ENCODE data around the gene POU2F3. TPM values are rescaled to one million over a fixed set of nuclear protein-coding genes. Genes with fewer than 3 reads are reported as not detected.
A peak's percentile ranks its signal among the peaks of the same experiment; 100 is the strongest.

The POU2F3 gene
- polyA plus RNA-seq (2013, experiment 1 of 2): 0.11 TPM
- polyA plus RNA-seq (2013, experiment 2 of 2): not detected

- Histone ChIP-seq H3K4me3 (ENCODE audit: extremely low read depth, insufficient read depth, low read length, poor library complexity, severe bottlenecking) (peak within 1 kb of the TSS; percentile 2), H3K36me3 (ENCODE audit: control insufficient read depth, insufficient read depth, low read length) (no peaks in the 10 kb centered on the region), H3K9me3 (ENCODE audit: control insufficient read depth, low read length) (no peaks in the 10 kb centered on the region), H3K4me1 (ENCODE audit: control insufficient read depth, insufficient read depth, low read length, poor library complexity, severe bottlenecking) (no peaks in the 10 kb centered on the region), H3K27ac (ENCODE audit: low read depth, low read length, severe bottlenecking) (no peak within 1 kb of the TSS)
- WGBS, 2 experiments (ENCODE audit: insufficient coverage in 2 of 2): 6 to 8% methylated on average over 45 to 51 of the region's 66 CpGs
These were observed at the start of gene POU2F3 for GRCh38 chr11:120239713-120240640. POU2F3 (plus strand) TSS chr11:120240140; CDS start chr11:120240344, 204 bp downstream.

- H3K4me3 ChIP-seq (ENCODE audit: extremely low read depth, insufficient read depth, low read length, poor library complexity, severe bottlenecking): no peak overlapping the region
- H3K36me3 ChIP-seq (ENCODE audit: control insufficient read depth, insufficient read depth, low read length): no peaks in the 10 kb centered on the region
- 71 to 72% methylated on average over 3 of the region's 4 CpGs for WGBS, 2 experiments (ENCODE audit: insufficient coverage in 2 of 2)
These were observed 48.9 kb upstream of the POU2F3 start for GRCh38 chr11:120191058-120191457.

GRCh38 chr11:120192831-120193625 is 46.9 kb upstream of the POU2F3 start:
- Histone ChIP-seq H3K9me3 (ENCODE audit: control insufficient read depth, low read length) (no peaks in the 10 kb centered on the region), H3K4me1 (ENCODE audit: control insufficient read depth, insufficient read depth, low read length, poor library complexity, severe bottlenecking) (peaks cover 20% of the 10 kb centered on the region), H3K36me3 (ENCODE audit: control insufficient read depth, insufficient read depth, low read length) (no peaks in the 10 kb centered on the region), H3K27ac (ENCODE audit: low read depth, low read length, severe bottlenecking) (no peak overlapping the region), H3K4me3 (ENCODE audit: extremely low read depth, insufficient read depth, low read length, poor library complexity, severe bottlenecking) (no peak overlapping the region)
- 94 to 96% methylated on average over 15 of the region's 15 CpGs for WGBS, 2 experiments (ENCODE audit: insufficient coverage in 2 of 2)

More at GRCh38 chr11:120191058-120191457, 48.9 kb upstream of the POU2F3 start:
- no peak overlapping the region for H3K27ac ChIP-seq (ENCODE audit: low read depth, low read length, severe bottlenecking)
- H3K9me3 ChIP-seq (ENCODE audit: control insufficient read depth, low read length): no peaks in the 10 kb centered on the region
- H3K4me1 ChIP-seq (ENCODE audit: control insufficient read depth, insufficient read depth, low read length, poor library complexity, severe bottlenecking): peaks cover 7% of the 10 kb centered on the region

GRCh38 chr11:120194166-120194565 is 45.8 kb upstream of the POU2F3 start:
- Histone ChIP-seq H3K4me1 (ENCODE audit: control insufficient read depth, insufficient read depth, low read length, poor library complexity, severe bottlenecking) (peaks cover 25% of the 10 kb centered on the region), H3K27ac (ENCODE audit: low read depth, low read length, severe bottlenecking) (no peak overlapping the region), H3K9me3 (ENCODE audit: control insufficient read depth, low read length) (no peaks in the 10 kb centered on the region), H3K4me3 (ENCODE audit: extremely low read depth, insufficient read depth, low read length, poor library complexity, severe bottlenecking) (no peak overlapping the region), H3K36me3 (ENCODE audit: control insufficient read depth, insufficient read depth, low read length) (no peaks in the 10 kb centered on the region)
- WGBS, 2 experiments (ENCODE audit: insufficient coverage in 2 of 2): 79 to 93% methylated on average over 2 to 3 of the region's 4 CpGs

- Histone ChIP-seq H3K4me1 (ENCODE audit: control insufficient read depth, insufficient read depth, low read length, poor library complexity, severe bottlenecking) (peaks cover 25% of the 10 kb centered on the region), H3K4me3 (ENCODE audit: extremely low read depth, insufficient read depth, low read length, poor library complexity, severe bottlenecking) (no peak overlapping the region), H3K36me3 (ENCODE audit: control insufficient read depth, insufficient read depth, low read length) (no peaks in the 10 kb centered on the region), H3K27ac (ENCODE audit: low read depth, low read length, severe bottlenecking) (peak overlapping the region; percentile 69), H3K9me3 (ENCODE audit: control insufficient read depth, low read length) (no peaks in the 10 kb centered on the region)
- WGBS, 2 experiments (ENCODE audit: insufficient coverage in 2 of 2): 59 to 74% methylated on average over 9 to 11 of the region's 13 CpGs
These were observed 44.2 kb upstream of the POU2F3 start for GRCh38 chr11:120195601-120196320.

- H3K27ac ChIP-seq (ENCODE audit: low read depth, low read length, severe bottlenecking): peak overlapping the region; percentile 71
- H3K36me3 ChIP-seq (ENCODE audit: control insufficient read depth, insufficient read depth, low read length): no peaks in the 10 kb centered on the region
- H3K9me3 ChIP-seq (ENCODE audit: control insufficient read depth, low read length): no peaks in the 10 kb centered on the region
- no peak overlapping the region for H3K4me3 ChIP-seq (ENCODE audit: extremely low read depth, insufficient read depth, low read length, poor library complexity, severe bottlenecking)
- 91 to 93% methylated on average over 6 of the region's 6 CpGs for WGBS, 2 experiments (ENCODE audit: insufficient coverage in 2 of 2)
- peaks cover 25% of the 10 kb centered on the region for H3K4me1 ChIP-seq (ENCODE audit: control insufficient read depth, insufficient read depth, low read length, poor library complexity, severe bottlenecking)
These were observed 43.1 kb upstream of the POU2F3 start for GRCh38 chr11:120196826-120197225.

GRCh38 chr11:120197251-120197891 is 42.6 kb upstream of the POU2F3 start:
- no peaks in the 10 kb centered on the region for H3K36me3 ChIP-seq (ENCODE audit: control insufficient read depth, insufficient read depth, low read length)
- no peaks in the 10 kb centered on the region for H3K9me3 ChIP-seq (ENCODE audit: control insufficient read depth, low read length)
- peaks cover 25% of the 10 kb centered on the region for H3K4me1 ChIP-seq (ENCODE audit: control insufficient read depth, insufficient read depth, low read length, poor library complexity, severe bottlenecking)
- H3K4me3 ChIP-seq (ENCODE audit: extremely low read depth, insufficient read depth, low read length, poor library complexity, severe bottlenecking): no peak overlapping the region
- WGBS, 2 experiments (ENCODE audit: insufficient coverage in 2 of 2): 39% methylated on average over 5 of the region's 14 CpGs; no CpG with 5 or more reads in 1 of the 2 experiments
- peak overlapping the region; percentile 71 for H3K27ac ChIP-seq (ENCODE audit: low read depth, low read length, severe bottlenecking)

- 26 to 31% methylated on average over 7 to 8 of the region's 9 CpGs for WGBS, 2 experiments (ENCODE audit: insufficient coverage in 2 of 2)
- Histone ChIP-seq H3K4me3 (ENCODE audit: extremely low read depth, insufficient read depth, low read length, poor library complexity, severe bottlenecking) (no peak overlapping the region), H3K9me3 (ENCODE audit: control insufficient read depth, low read length) (no peaks in the 10 kb centered on the region), H3K36me3 (ENCODE audit: control insufficient read depth, insufficient read depth, low read length) (no peaks in the 10 kb centered on the region), H3K4me1 (ENCODE audit: control insufficient read depth, insufficient read depth, low read length, poor library complexity, severe bottlenecking) (peaks cover 25% of the 10 kb centered on the region), H3K27ac (ENCODE audit: low read depth, low read length, severe bottlenecking) (peak overlapping the region; percentile 71)
These were observed 42.0 kb upstream of the POU2F3 start for GRCh38 chr11:120197977-120198376.

GRCh38 chr11:120198403-120198786 is 41.5 kb upstream of the POU2F3 start:
- WGBS, 2 experiments (ENCODE audit: insufficient coverage in 2 of 2): 74 to 79% methylated on average over 4 of the region's 5 CpGs
- no peak overlapping the region for H3K4me3 ChIP-seq (ENCODE audit: extremely low read depth, insufficient read depth, low read length, poor library complexity, severe bottlenecking)
- H3K9me3 ChIP-seq (ENCODE audit: control insufficient read depth, low read length): no peaks in the 10 kb centered on the region
- H3K4me1 ChIP-seq (ENCODE audit: control insufficient read depth, insufficient read depth, low read length, poor library complexity, severe bottlenecking): peaks cover 25% of the 10 kb centered on the region
- H3K27ac ChIP-seq (ENCODE audit: low read depth, low read length, severe bottlenecking): peak overlapping the region; percentile 71
- H3K36me3 ChIP-seq (ENCODE audit: control insufficient read depth, insufficient read depth, low read length): no peaks in the 10 kb centered on the region
